ENCODE measurements around the gene RMP24.
A peak's percentile ranks its signal among the peaks of the same experiment; 100 is the strongest.
"Not testable (repeated sequence)": the region's sequence is repeated elsewhere in the genome, so short reads cannot be mapped to it uniquely, and the experiment has no call there.

The RMP24 gene

GRCh38 chr18:35949903-35950627 is 22.4 kb upstream of the RMP24 start:
- no peak overlapping the region for H3K27ac ChIP-seq
- H3K27me3 ChIP-seq = no peaks in the 10 kb centered on the region
- no peak overlapping the region for H3K4me3 ChIP-seq
- H3K9me3 ChIP-seq (replicated peaks) = no peaks in the 10 kb centered on the region
- DNase-seq = peak in 1 of 2 experiments; percentile 45
- no peaks in the 10 kb centered on the region for H3K4me1 ChIP-seq
- H3K36me3 ChIP-seq = no peaks in the 10 kb centered on the region

- H3K36me3 ChIP-seq = no peaks in the 10 kb centered on the region
- no peak overlapping the region for H3K27ac ChIP-seq
- no peaks in the 10 kb centered on the region for H3K27me3 ChIP-seq
- no peaks in the 10 kb centered on the region for H3K4me1 ChIP-seq
- no peak for DNase-seq
- no peak overlapping the region for H3K4me3 ChIP-seq
- H3K9me3 ChIP-seq (replicated peaks) = no peaks in the 10 kb centered on the region
Measured at GRCh38 chr18:35950628-35950982, 21.9 kb upstream of the RMP24 start.

GRCh38 chr18:35953688-35954087 is 18.8 kb upstream of the RMP24 start:
- no peaks in the 10 kb centered on the region for H3K4me1 ChIP-seq
- H3K27me3 ChIP-seq = no peaks in the 10 kb centered on the region
- H3K36me3 ChIP-seq = no peaks in the 10 kb centered on the region
- H3K4me3 ChIP-seq = no peak overlapping the region
- no peaks in the 10 kb centered on the region for H3K9me3 ChIP-seq (replicated peaks)
- H3K27ac ChIP-seq = no peak overlapping the region
- DNase-seq = no peak

- H3K4me1 ChIP-seq = no peaks in the 10 kb centered on the region
- DNase-seq = no peak
- no peak overlapping the region for H3K4me3 ChIP-seq
- no peaks in the 10 kb centered on the region for H3K9me3 ChIP-seq (replicated peaks)
- no peak overlapping the region for H3K27ac ChIP-seq
- H3K27me3 ChIP-seq = no peaks in the 10 kb centered on the region
- H3K36me3 ChIP-seq = no peaks in the 10 kb centered on the region
Measured at GRCh38 chr18:35956226-35956625, 16.3 kb upstream of the RMP24 start.

- Histone ChIP-seq H3K4me1 (no peaks in the 10 kb centered on the region), H3K27ac (no peak overlapping the region), H3K4me3 (no peak overlapping the region), H3K9me3 (replicated peaks) (no peaks in the 10 kb centered on the region), H3K36me3 (no peaks in the 10 kb centered on the region), H3K27me3 (no peaks in the 10 kb centered on the region)
- DNase-seq = no peak
Measured at GRCh38 chr18:35962320-35962719, 10.2 kb upstream of the RMP24 start.

GRCh38 chr18:35964319-35964718 is 8.2 kb upstream of the RMP24 start:
- no peaks in the 10 kb centered on the region for H3K36me3 ChIP-seq
- no peak overlapping the region for H3K27ac ChIP-seq
- no peaks in the 10 kb centered on the region for H3K9me3 ChIP-seq (replicated peaks)
- DNase-seq = no peak
- H3K27me3 ChIP-seq = no peaks in the 10 kb centered on the region
- H3K4me3 ChIP-seq = no peak overlapping the region
- H3K4me1 ChIP-seq = no peaks in the 10 kb centered on the region

- not testable (repeated sequence) for DNase-seq; H3K27ac ChIP-seq; H3K36me3 ChIP-seq; H3K4me1 ChIP-seq; H3K27me3 ChIP-seq; H3K9me3 ChIP-seq (replicated peaks); H3K4me3 ChIP-seq
Measured at GRCh38 chr18:35967866-35968265, 4.6 kb upstream of the RMP24 start.

GRCh38 chr18:35968278-35968880 is 4.1 kb upstream of the RMP24 start:
- Histone ChIP-seq H3K27ac (no peak overlapping the region), H3K4me1 (no peaks in the 10 kb centered on the region), H3K9me3 (replicated peaks) (no peaks in the 10 kb centered on the region), H3K36me3 (no peaks in the 10 kb centered on the region), H3K27me3 (no peaks in the 10 kb centered on the region), H3K4me3 (no peak overlapping the region)
- DNase-seq = peak; percentile 3 to 6

GRCh38 chr18:35969676-35970075 is 2.8 kb upstream of the RMP24 start:
- no peak overlapping the region for H3K4me3 ChIP-seq
- no peaks in the 10 kb centered on the region for H3K9me3 ChIP-seq (replicated peaks)
- no peak overlapping the region for H3K27ac ChIP-seq
- no peaks in the 10 kb centered on the region for H3K4me1 ChIP-seq
- no peaks in the 10 kb centered on the region for H3K27me3 ChIP-seq
- H3K36me3 ChIP-seq = no peaks in the 10 kb centered on the region
- no peak for DNase-seq

GRCh38 chr18:35971661-35972196 is 750 bp upstream of the RMP24 start:
- Histone ChIP-seq H3K4me1 (no peaks in the 10 kb centered on the region), H3K27ac (no peak overlapping the region), H3K4me3 (peak overlapping the region; percentile 75), H3K9me3 (replicated peaks) (no peaks in the 10 kb centered on the region), H3K36me3 (peaks cover 6% of the 10 kb centered on the region; the same call in 1 of the 2 replicates), H3K27me3 (no peaks in the 10 kb centered on the region)
- DNase-seq = no peak

GRCh38 chr18:35973650-35974049 is 1.2 kb downstream of the RMP24 start:
- Histone ChIP-seq H3K9me3 (replicated peaks) (no peaks in the 10 kb centered on the region), H3K36me3 (peaks cover 14% of the 10 kb centered on the region; the same call in 1 of the 2 replicates), H3K4me3 (no peak overlapping the region)

GRCh38 chr18:35974181-35974580 is 1.7 kb downstream of the RMP24 start:
- peaks cover 18% of the 10 kb centered on the region for H3K36me3 ChIP-seq
- no peak overlapping the region for H3K4me3 ChIP-seq

More at GRCh38 chr18:35973650-35974049, 1.2 kb downstream of the RMP24 start:
- Histone ChIP-seq H3K27me3 (no peaks in the 10 kb centered on the region), H3K4me1 (no peaks in the 10 kb centered on the region), H3K27ac (no peak overlapping the region)
- DNase-seq = no peak

GRCh38 chr18:35979112-35979511 is 6.6 kb downstream of the RMP24 start:
- Histone ChIP-seq H3K4me1 (no peaks in the 10 kb centered on the region), H3K27me3 (no peaks in the 10 kb centered on the region), H3K9me3 (replicated peaks) (no peaks in the 10 kb centered on the region), H3K36me3 (peaks cover 24% of the 10 kb centered on the region), H3K4me3 (no peak overlapping the region), H3K27ac (no peak overlapping the region)
- DNase-seq = no peak

More at GRCh38 chr18:35974181-35974580, 1.7 kb downstream of the RMP24 start:
- H3K27me3 ChIP-seq = no peaks in the 10 kb centered on the region
- no peaks in the 10 kb centered on the region for H3K4me1 ChIP-seq
- H3K27ac ChIP-seq = no peak overlapping the region
- H3K9me3 ChIP-seq (replicated peaks) = no peaks in the 10 kb centered on the region
- no peak for DNase-seq

GRCh38 chr18:35982409-35983114 is 10.1 kb downstream of the RMP24 start:
- Histone ChIP-seq H3K36me3 (peaks cover 14% of the 10 kb centered on the region), H3K27ac (no peak overlapping the region), H3K4me1 (no peaks in the 10 kb centered on the region), H3K4me3 (no peak overlapping the region), H3K27me3 (no peaks in the 10 kb centered on the region), H3K9me3 (replicated peaks) (no peaks in the 10 kb centered on the region)
- no peak for DNase-seq

GRCh38 chr18:35983147-35983546 is 10.7 kb downstream of the RMP24 start:
- H3K36me3 ChIP-seq = peaks cover 10% of the 10 kb centered on the region
- no peaks in the 10 kb centered on the region for H3K27me3 ChIP-seq
- no peaks in the 10 kb centered on the region for H3K4me1 ChIP-seq
- H3K9me3 ChIP-seq (replicated peaks) = no peaks in the 10 kb centered on the region
- no peak for DNase-seq
- H3K4me3 ChIP-seq = no peak overlapping the region
- no peak overlapping the region for H3K27ac ChIP-seq
